Measurements from ENCODE around the gene PTPN12.

GRCh38 chr7:77536413-77537135, 521 bp upstream of the PTPN12 start:
- TF ChIP-seq POLR2A (IDR thresholded peaks at IDR 0.05) (peak in 3 of 4 donors; percentile 91 to 99 (median 95)), CTCF (IDR thresholded peaks at IDR 0.05) (no peak)
